GM06990 (cell line): ENCODE results near the gene MTA3.
A peak's percentile ranks its signal among the peaks of the same experiment; 100 is the strongest.

Experiments
- DNase-seq: peaks from one replicate; pipeline ENCODE4 v3.0.0-alpha.2; 2011; ENCODE audit not compliant: insufficient read length; ENCODE audit errors: extremely low read depth
- H3K27me3 ChIP-seq: replicated peaks from 2 replicates; pipeline ENCODE4 v1.6.0; 2011; ENCODE audit warnings: low read length; ENCODE audit not compliant: control insufficient read depth, insufficient read depth
- H3K36me3 ChIP-seq: 2 replicates; pipeline ENCODE4 v1.5.1; 2011; ENCODE audit warnings: low read length; ENCODE audit not compliant: control insufficient read depth, insufficient read depth
- H3K4me3 ChIP-seq: replicated peaks from 2 replicates; pipeline ENCODE4 v1.5.1; 2011; ENCODE audit warnings: low read depth, mild to moderate bottlenecking, control low read depth, low read length
- CTCF ChIP-seq: IDR thresholded peaks from 2 replicates; pipeline ENCODE4 v1.5.1; 2011; ENCODE audit warnings: low read length, control low read depth, mild to moderate bottlenecking, inconsistent platforms; ENCODE audit not compliant: insufficient read depth, poor library complexity, severe bottlenecking

MTA3 gene

GRCh38 chr2:42568401-42569115 lies at the start of gene MTA3:
Gene MTA3 (plus strand): TSS chr2:42568632. CDS start chr2:42568746, 114 bp downstream.
- no peak for TF ChIP-seq CTCF
- H3K27me3 ChIP-seq, result no peaks in the 10 kb centered on the region
- DNase-seq, result peak; percentile 50
- no peaks in the 10 kb centered on the region; the same call in 1 of the 2 replicates for H3K36me3 ChIP-seq
- H3K4me3 ChIP-seq, result peak within 1 kb of the TSS; percentile 86

- Histone ChIP-seq H3K36me3 (no peaks in the 10 kb centered on the region), H3K4me3 (no peak overlapping the region), H3K27me3 (no peaks in the 10 kb centered on the region)
- TF ChIP-seq CTCF, result no peak
- no peak for DNase-seq
Measured at GRCh38 chr2:42519624-42520023, 48.8 kb upstream of the MTA3 start.

GRCh38 chr2:42522035-42522434 lies 46.4 kb upstream of the MTA3 start:
- H3K27me3 ChIP-seq, result no peaks in the 10 kb centered on the region
- TF ChIP-seq CTCF, result no peak
- DNase-seq, result no peak
- H3K4me3 ChIP-seq, result no peak overlapping the region
- no peaks in the 10 kb centered on the region for H3K36me3 ChIP-seq

- H3K36me3 ChIP-seq, result no peaks in the 10 kb centered on the region
- no peak for TF ChIP-seq CTCF
- no peaks in the 10 kb centered on the region for H3K27me3 ChIP-seq
- DNase-seq, result no peak
- H3K4me3 ChIP-seq, result no peak overlapping the region
Measured at GRCh38 chr2:42523341-42523740, 45.1 kb upstream of the MTA3 start.

GRCh38 chr2:42532397-42532796 lies 36.0 kb upstream of the MTA3 start:
- no peak overlapping the region for H3K4me3 ChIP-seq
- H3K36me3 ChIP-seq, result no peaks in the 10 kb centered on the region
- no peaks in the 10 kb centered on the region for H3K27me3 ChIP-seq
- DNase-seq, result no peak
- TF ChIP-seq CTCF, result no peak

GRCh38 chr2:42537493-42537892 lies 30.9 kb upstream of the MTA3 start:
- Histone ChIP-seq H3K36me3 (no peaks in the 10 kb centered on the region), H3K27me3 (no peaks in the 10 kb centered on the region), H3K4me3 (no peak overlapping the region)
- DNase-seq, result no peak
- TF ChIP-seq CTCF, result no peak
